DMS114 treated with DMSO at 0.1 percent for 48 hours (cell line): ENCODE measurements around the gene FOXN3.

Experiments used
- DNase-seq: peaks from one replicate; lab custom pipeline; 2025; ENCODE audit not compliant: unreplicated experiment; lab: John Stamatoyannopoulos, UW

The FOXN3 gene

DNA sequence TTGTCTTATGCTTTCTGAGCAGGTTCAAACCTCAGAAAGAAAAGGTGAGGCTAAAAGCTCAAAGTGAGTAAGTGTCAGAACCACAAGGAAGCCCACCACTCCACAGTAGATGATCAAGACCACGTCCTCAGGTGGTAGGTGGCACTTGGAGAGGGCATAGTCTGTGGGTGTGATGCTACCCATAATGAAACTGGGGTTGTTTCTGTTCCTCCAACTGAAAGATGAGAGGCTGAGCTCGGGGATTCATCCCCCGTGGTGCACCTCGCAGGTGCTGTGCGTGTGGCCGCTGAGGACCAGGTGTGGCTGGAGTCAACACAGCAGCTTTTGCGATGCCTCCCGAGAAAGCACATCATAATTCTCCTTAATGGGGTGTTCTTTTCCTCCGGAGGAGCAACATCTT is 306.9 kb downstream of the FOXN3 start:
- DNase-seq = no peak

DNA sequence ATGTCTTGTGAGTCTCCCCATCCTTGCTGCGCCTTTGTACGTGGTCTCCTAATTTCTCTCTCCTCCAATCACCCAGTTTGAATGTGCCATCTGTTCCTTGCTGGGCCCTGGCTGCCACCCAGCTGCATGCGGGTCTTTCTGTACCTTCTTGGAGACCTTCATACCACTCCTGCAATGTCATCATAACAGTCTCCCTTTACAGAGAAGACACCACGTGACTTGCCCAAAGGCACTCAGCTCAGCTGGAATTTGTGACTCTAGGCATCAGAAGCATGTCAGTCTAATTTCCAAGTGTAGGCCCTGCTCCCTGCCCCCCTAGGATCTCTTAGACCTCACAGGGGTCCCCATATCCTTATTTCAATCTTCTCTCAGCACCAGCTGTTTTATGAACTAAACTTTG is 308.4 kb downstream of the FOXN3 start:
- DNase-seq = no peak

DNA sequence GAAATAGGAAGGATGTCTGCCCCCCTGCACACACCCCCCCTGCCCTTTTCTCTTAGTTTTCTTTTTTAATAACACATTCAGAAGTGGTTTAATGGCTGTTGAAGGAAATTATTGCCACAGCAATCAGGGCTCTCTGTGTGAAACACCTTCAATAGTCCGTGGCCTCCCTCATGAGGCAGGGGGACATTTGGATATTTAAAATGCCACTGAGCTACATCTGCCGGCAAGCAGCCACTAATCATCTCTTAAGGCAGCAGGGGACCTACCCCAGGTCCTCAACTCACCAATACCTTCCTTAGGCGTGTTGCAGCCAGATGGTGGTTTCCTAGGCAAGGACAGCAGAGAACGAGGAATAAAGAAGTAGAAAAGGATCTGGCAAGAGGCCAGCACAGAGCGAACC is 309.4 kb downstream of the FOXN3 start:
- no peak for DNase-seq
